ENCODE data around the gene DUSP15. TPM values are rescaled to one million over a fixed set of nuclear protein-coding genes. Genes with fewer than 3 reads are reported as not detected.

Gene DUSP15
- total and polyA plus RNA-seq, 2 of the 4 experiments (the other 2 are of a cell fraction): not detected

DNA sequence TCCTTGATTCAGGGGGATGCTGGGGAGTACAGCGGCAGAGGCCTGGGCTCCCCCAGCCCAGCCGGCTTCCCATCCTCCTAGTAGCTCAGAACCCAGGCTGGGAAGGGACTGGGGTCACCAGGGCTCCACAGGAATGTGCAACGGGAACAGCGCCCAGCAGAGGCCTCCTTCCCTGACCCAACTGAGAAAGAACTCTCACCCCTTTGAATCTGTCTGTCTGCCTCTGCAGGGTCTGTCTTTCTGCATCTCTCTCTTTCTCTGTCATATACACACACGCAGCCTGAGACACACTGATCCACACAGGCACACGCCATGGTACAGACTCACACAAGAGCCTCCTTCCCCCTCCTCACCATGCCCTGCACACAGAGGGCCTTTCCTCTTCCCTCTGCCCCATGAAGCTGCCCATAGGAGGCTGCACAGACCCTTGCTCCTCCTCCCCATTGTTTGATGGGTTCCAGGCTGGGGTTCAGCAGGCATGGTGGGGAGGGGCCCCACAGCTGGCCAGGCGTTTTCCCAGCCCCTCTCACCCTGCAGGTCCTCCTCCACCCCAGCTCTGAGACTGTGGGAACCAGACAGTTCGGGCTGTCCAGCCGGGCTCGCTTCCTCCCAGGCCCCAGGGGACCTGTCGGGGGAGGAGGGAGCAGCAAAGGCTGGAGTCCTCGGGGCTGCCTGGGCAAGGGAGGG is 27.7 kb downstream of the DUSP15 start:
- Histone ChIP-seq H3K4me2 (ENCODE audit: low read depth, low read length) (peak overlapping the region; percentile 27; the same call in 1 of the 2 replicates), H3K4me1 (ENCODE audit: control insufficient read depth, insufficient read depth, low read length) (peaks cover 15% of the 10 kb centered on the region), H3K18ac (ENCODE audit: low read depth, low read length) (no peak overlapping the region), H3K27ac (ENCODE audit: insufficient read depth, low read length) (no peak overlapping the region), H4K8ac (ENCODE audit: low read depth in 2 of 2, low read length in 2 of 2) (peak overlapping the region in 1 of 2 experiments; percentile 42; a peak in 1 of 4 replicates), H3K23ac (ENCODE audit: low read depth, low read length) (no peak overlapping the region), H3K27me3 (ENCODE audit: control insufficient read depth, insufficient read depth, low read length) (peaks cover 8% of the 10 kb centered on the region), H2AK9ac (replicated peaks; ENCODE audit: low read depth, low read length, poor library complexity) (peak overlapping the region; percentile 38), H2BK15ac (ENCODE audit: low read depth, low read length) (no peak overlapping the region), H3K4ac (ENCODE audit: low read depth, low read length) (peak overlapping the region; percentile 63), H3K79me1 (ENCODE audit: low read depth in 1 of 2, low read length in 2 of 2) (no peaks in the 10 kb centered on the region), H3K9ac (ENCODE audit: low read depth, low read length) (no peak overlapping the region), H2AFZ (replicated peaks; ENCODE audit: low read length, poor library complexity) (peak overlapping the region; percentile 19), H3K9me1 (ENCODE audit: insufficient read depth, low read length) (peaks cover 16% of the 10 kb centered on the region), H3K36me3 (ENCODE audit: control insufficient read depth, insufficient read depth, low read length) (no peaks in the 10 kb centered on the region), H3K14ac (replicated peaks; ENCODE audit: low read depth, low read length) (peak overlapping the region; percentile 24; the same call in 1 of the 2 replicates), H2AK5ac (ENCODE audit: low read depth, low read length) (peak overlapping the region; percentile 94; the same call in 1 of the 2 replicates), H2BK5ac (ENCODE audit: low read depth, low read length, poor library complexity, severe bottlenecking) (no peak overlapping the region), H2BK120ac (ENCODE audit: low read depth, low read length) (peak overlapping the region; percentile 69; the same call in 1 of the 2 replicates), H4K91ac (ENCODE audit: insufficient read depth, low read depth, low read length) (no peak overlapping the region; the same call in 1 of the 2 replicates), H4K20me1 (ENCODE audit: insufficient read depth, low read length) (peaks cover 19% of the 10 kb centered on the region), H3K56ac (ENCODE audit: extremely low read depth, insufficient read depth, low read length) (no peak overlapping the region), H3K9me3 (ENCODE audit: control insufficient read depth, insufficient read depth, low read length) (no peaks in the 10 kb centered on the region), H3K4me3 (ENCODE audit: insufficient read depth, low read depth, low read length) (no peak overlapping the region), H2BK20ac (ENCODE audit: low read depth, low read length) (no peak overlapping the region), H4K5ac (ENCODE audit: low read depth, low read length) (no peak overlapping the region)
- no TSS peak for BruUV-seq (replicated peaks)
- dilution Hi-C loops (cut with HindIII; ENCODE audit: low sequenced_read_pairs, unreplicated experiment): no loop called here
- DNase-seq: peak; percentile 59
- ATAC-seq (ENCODE audit: low read depth): peak; percentile 80
- in situ Hi-C loops (cut with MboI; ENCODE audit: low sequenced_read_pairs): loop anchor here (25.0 kb wide), 2 partner anchors 645 to 820 kb away; partner anchors contain the start of gene C20orf203
- POLR2A ChIA-PET (ENCODE audit: unreplicated experiment): interaction anchor here (0.6 kb wide), 1 partner anchor 97 kb away, joined by 3 read pairs; no protein-coding TSS in a partner anchor
- CTCF ChIA-PET: interaction anchor here (1.0 kb wide), 1 partner anchor 13 kb away, joined by 3 read pairs; no protein-coding TSS in a partner anchor
- intact Hi-C loops (cut with micrococcal nuclease): no loop called here
- WGBS, 2 experiments (ENCODE audit: extremely low coverage in 2 of 2, insufficient read length in 1 of 2): 36% methylated on average over 6 of the region's 12 CpGs; no CpG with 5 or more reads in 1 of the 2 experiments
- TF ChIP-seq RAD21 (IDR thresholded peaks at IDR 0.05; ENCODE audit: low read length) (no peak), MXI1 (IDR thresholded peaks at IDR 0.05; ENCODE audit: borderline replicate concordance, low read depth, low read length) (no peak), NFE2L2 (IDR thresholded peaks at IDR 0.05; ENCODE audit: low read depth, low read length) (no peak), FOS (IDR thresholded peaks at IDR 0.05; ENCODE audit: low read depth, low read length) (no peak), MAFK (IDR thresholded peaks at IDR 0.05; ENCODE audit: low read depth, low read length) (no peak), BHLHE40 (IDR thresholded peaks at IDR 0.05; ENCODE audit: low read depth, low read length) (no peak), RCOR1 (IDR thresholded peaks at IDR 0.05; ENCODE audit: insufficient replicate concordance, low read length) (no peak), CHD1 (IDR thresholded peaks at IDR 0.05; ENCODE audit: low read depth, low read length) (no peak), SMC3 (IDR thresholded peaks at IDR 0.05; ENCODE audit: low read depth, low read length) (no peak), MAZ (IDR thresholded peaks at IDR 0.05; ENCODE audit: borderline replicate concordance, low read depth, low read length) (no peak), POLR2A (IDR thresholded peaks at IDR 0.05; ENCODE audit: low read depth, low read length) (no peak), RFX5 (IDR thresholded peaks at IDR 0.05; ENCODE audit: low read depth, low read length) (no peak), CEBPB (IDR thresholded peaks at IDR 0.05; ENCODE audit: low read depth, low read length) (no peak)
- TF ChIP-seq, protein P1, sequence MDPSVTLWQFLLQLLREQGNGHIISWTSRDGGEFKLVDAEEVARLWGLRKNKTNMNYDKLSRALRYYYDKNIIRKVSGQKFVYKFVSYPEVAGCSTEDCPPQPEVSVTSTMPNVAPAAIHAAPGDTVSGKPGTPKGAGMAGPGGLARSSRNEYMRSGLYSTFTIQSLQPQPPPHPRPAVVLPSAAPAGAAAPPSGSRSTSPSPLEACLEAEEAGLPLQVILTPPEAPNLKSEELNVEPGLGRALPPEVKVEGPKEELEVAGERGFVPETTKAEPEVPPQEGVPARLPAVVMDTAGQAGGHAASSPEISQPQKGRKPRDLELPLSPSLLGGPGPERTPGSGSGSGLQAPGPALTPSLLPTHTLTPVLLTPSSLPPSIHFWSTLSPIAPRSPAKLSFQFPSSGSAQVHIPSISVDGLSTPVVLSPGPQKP (IDR thresholded peaks at IDR 0.05; ENCODE audit: borderline replicate concordance, low read depth, low read length): no peak
- TF ChIP-seq, protein P2, sequence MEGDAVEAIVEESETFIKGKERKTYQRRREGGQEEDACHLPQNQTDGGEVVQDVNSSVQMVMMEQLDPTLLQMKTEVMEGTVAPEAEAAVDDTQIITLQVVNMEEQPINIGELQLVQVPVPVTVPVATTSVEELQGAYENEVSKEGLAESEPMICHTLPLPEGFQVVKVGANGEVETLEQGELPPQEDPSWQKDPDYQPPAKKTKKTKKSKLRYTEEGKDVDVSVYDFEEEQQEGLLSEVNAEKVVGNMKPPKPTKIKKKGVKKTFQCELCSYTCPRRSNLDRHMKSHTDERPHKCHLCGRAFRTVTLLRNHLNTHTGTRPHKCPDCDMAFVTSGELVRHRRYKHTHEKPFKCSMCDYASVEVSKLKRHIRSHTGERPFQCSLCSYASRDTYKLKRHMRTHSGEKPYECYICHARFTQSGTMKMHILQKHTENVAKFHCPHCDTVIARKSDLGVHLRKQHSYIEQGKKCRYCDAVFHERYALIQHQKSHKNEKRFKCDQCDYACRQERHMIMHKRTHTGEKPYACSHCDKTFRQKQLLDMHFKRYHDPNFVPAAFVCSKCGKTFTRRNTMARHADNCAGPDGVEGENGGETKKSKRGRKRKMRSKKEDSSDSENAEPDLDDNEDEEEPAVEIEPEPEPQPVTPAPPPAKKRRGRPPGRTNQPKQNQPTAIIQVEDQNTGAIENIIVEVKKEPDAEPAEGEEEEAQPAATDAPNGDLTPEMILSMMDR (conservative IDR thresholded peaks at IDR 0.05; ENCODE audit: low read depth, low read length): no peak
